HCT116 (cell line): ENCODE measurements around the gene ADGRV1. TPM values are rescaled to one million over a fixed set of nuclear protein-coding genes. Genes with fewer than 3 reads are reported as not detected.

Experiments
- ATAC-seq: fragments of 200-7000 bp; cut with Tn5 transposase; 2 replicates; pipeline ENCODE4 v1.9.1; 2020; ENCODE audit warnings: mild to moderate bottlenecking, moderate library complexity
- BruUV-seq: library from RNA; stranded (reverse); fragments of 400-500 nt; replicated peaks from 2 replicates; lab custom pipeline; 2021; lab: Mats Ljungman, UMichigan
- CTCF ChIA-PET: fragments of 300-600 bp; sonication (Branson Sonifier 250); formaldehyde crosslinking; loops from one replicate; lab custom pipeline; 2021; ENCODE audit warnings: antibody characterized with exemption; lab: Charles Lee
- POLR2A ChIA-PET: fragments of 300-600, 350-600 bp; sonication (Branson Sonifier 250); formaldehyde crosslinking; loops from one replicate; lab custom pipeline; 2021; ENCODE audit warnings: antibody characterized with exemption; lab: Charles Lee
- RAD21 ChIA-PET, 2 experiments: fragments of 300-600 bp; sonication (Branson Sonifier 250); formaldehyde crosslinking; loops; one replicate each; lab custom pipeline; 2023; ENCODE audit warnings: low total read pairs in 2 of 2; ENCODE audit not compliant: uncharacterized antibody in 2 of 2, unreplicated experiment in 2 of 2, low non-redundant PET in 1 of 2; lab: Charles Lee
- DNase-seq: peaks from one replicate; pipeline ENCODE4 v3.0.0-alpha.2; 2010; ENCODE audit warnings: low read depth, low spot score
- H2AFZ ChIP-seq: fragments of 200-600 bp; shearing (Covaris generic), sonication (generic); 2 replicates; pipeline ENCODE4 v1.6.1; 2017; ENCODE audit warnings: low read depth, mixed run types, mixed read lengths, antibody characterized with exemption, low read length; ENCODE audit not compliant: poor library complexity, severe bottlenecking
- H3K27ac ChIP-seq: 2 replicates; pipeline ENCODE4 v1.5.1; 2012; ENCODE audit warnings: low read depth, low read length
- H3K27me3 ChIP-seq: fragments of 200-600 bp; sonication (generic); 2 replicates; pipeline ENCODE4 v1.6.1; 2016; ENCODE audit warnings: mixed run types, low read length, mixed read lengths; ENCODE audit not compliant: insufficient read depth
- H3K36me3 ChIP-seq, 2 experiments: fragments of 200-500 bp in 1 of 2; fragments of 200-600 bp in 1 of 2; sonication (Bioruptor generic) in 1 of 2; sonication (generic) in 1 of 2; 2 replicates each; pipeline versions ENCODE4 v1.5.1 to v1.6.1; 2014 to 2016; ENCODE audit warnings: low read length in 2 of 2, inconsistent platforms in 1 of 2, mixed read lengths in 1 of 2, mixed run types in 1 of 2; ENCODE audit not compliant: insufficient read depth in 2 of 2, control insufficient read depth in 1 of 2
- H3K4me1 ChIP-seq, 2 experiments: fragments of 200-600 bp in 1 of 2; sonication (generic) in 1 of 2; 2 replicates each; pipeline versions ENCODE4 v1.5.1 to v1.6.1; 2012 to 2017; ENCODE audit warnings: low read length in 2 of 2, inconsistent platforms in 1 of 2, mild to moderate bottlenecking in 1 of 2, mixed read lengths in 1 of 2, mixed run types in 1 of 2, moderate library complexity in 1 of 2; ENCODE audit not compliant: insufficient read depth in 2 of 2, control insufficient read depth in 1 of 2
- H3K4me2 ChIP-seq: fragments of 200-600 bp; sonication (generic); 2 replicates; pipeline ENCODE4 v1.6.1; 2017; ENCODE audit warnings: mixed run types, low read length, mixed read lengths
- H3K4me3 ChIP-seq, 2 experiments: fragments of 200-600 bp in 1 of 2; sonication (generic) in 1 of 2; replicated peaks in 1 of 2; 2 replicates each; pipeline ENCODE4 v1.5.1; 2011 to 2016; ENCODE audit warnings: low read length in 2 of 2, control low read depth in 1 of 2, low read depth in 1 of 2, mild to moderate bottlenecking in 1 of 2, mixed read lengths in 1 of 2, mixed run types in 1 of 2
- H3K79me2 ChIP-seq: fragments of 200-600 bp; sonication (generic); 2 replicates; pipeline ENCODE4 v1.6.1; 2017; ENCODE audit warnings: mild to moderate bottlenecking, mixed run types, low read length, moderate library complexity, mixed read lengths; ENCODE audit not compliant: insufficient read depth
- H3K9ac ChIP-seq: fragments of 200-600 bp; sonication (generic); 2 replicates; pipeline ENCODE4 v1.6.1; 2016; ENCODE audit warnings: low read length, mixed read lengths
- H3K9me2 ChIP-seq: fragments of 200-600 bp; sonication (generic), shearing (Covaris generic); 2 replicates; pipeline ENCODE4 v1.6.1; 2017; ENCODE audit warnings: mixed run types, mild to moderate bottlenecking, moderate library complexity; ENCODE audit not compliant: insufficient read depth
- H3K9me3 ChIP-seq, 2 experiments: fragments of 200-500 bp in 1 of 2; fragments of 200-600 bp in 1 of 2; sonication (Bioruptor generic) in 1 of 2; sonication (generic) in 1 of 2; 2 replicates each; pipeline ENCODE4 v1.6.1; 2014 to 2017; ENCODE audit warnings: low read length in 2 of 2, mixed read lengths in 2 of 2, inconsistent platforms in 1 of 2, low read depth in 1 of 2, mild to moderate bottlenecking in 1 of 2, mixed run types in 1 of 2, moderate library complexity in 1 of 2; ENCODE audit not compliant: control insufficient read depth in 1 of 2, insufficient read depth in 1 of 2
- H4K20me1 ChIP-seq: fragments of 200-600 bp; sonication (generic), shearing (Covaris generic); 2 replicates; pipeline ENCODE4 v1.6.1; 2017; ENCODE audit warnings: mixed run types, mild to moderate bottlenecking, moderate library complexity; ENCODE audit not compliant: insufficient read depth
- CBX3 ChIP-seq: IDR thresholded peaks from 2 replicates; pipeline ENCODE4 v1.6.1; 2012; ENCODE audit warnings: low read depth
- CEBPB ChIP-seq: IDR thresholded peaks from 2 replicates; pipeline ENCODE4 v1.6.1; 2012; ENCODE audit warnings: low read depth
- EGR1 ChIP-seq: IDR thresholded peaks from 2 replicates; pipeline ENCODE4 v1.6.1; 2012; ENCODE audit warnings: low read depth
- ELF1 ChIP-seq: IDR thresholded peaks from 2 replicates; pipeline ENCODE4 v1.6.1; 2012; ENCODE audit warnings: low read depth, borderline replicate concordance
- EZH2 ChIP-seq: fragments of 200-600 bp; sonication (generic); IDR thresholded peaks from 2 replicates; pipeline ENCODE4 v1.6.1; 2017; ENCODE audit warnings: antibody characterized with exemption, mixed run types
- EZH2phosphoT487 ChIP-seq: fragments of 200-600 bp; IDR thresholded peaks from 2 replicates; pipeline ENCODE4 v1.6.1; 2018; ENCODE audit warnings: antibody characterized with exemption, borderline replicate concordance
- FOSL1 ChIP-seq: IDR thresholded peaks from 2 replicates; pipeline ENCODE4 v1.6.1; 2012; ENCODE audit warnings: low read depth
- RAD21 ChIP-seq: IDR thresholded peaks from 2 replicates; pipeline ENCODE4 v1.6.1; 2012; ENCODE audit warnings: low read depth, mild to moderate bottlenecking
- REST ChIP-seq: IDR thresholded peaks from 2 replicates; pipeline ENCODE4 v1.6.1; 2012; ENCODE audit warnings: low read depth
- SIN3A ChIP-seq: IDR thresholded peaks from 2 replicates; pipeline ENCODE4 v1.6.1; 2012; ENCODE audit warnings: low read depth
- SP1 ChIP-seq: IDR thresholded peaks from 2 replicates; pipeline ENCODE4 v1.6.1; 2012; ENCODE audit warnings: low read depth
- SRF ChIP-seq: IDR thresholded peaks from 2 replicates; pipeline ENCODE4 v1.6.1; 2012; ENCODE audit warnings: low read depth
- ZBTB33 ChIP-seq: IDR thresholded peaks from 2 replicates; pipeline ENCODE4 v1.6.1; 2011; ENCODE audit warnings: mild to moderate bottlenecking, low read length, moderate library complexity; ENCODE audit not compliant: insufficient replicate concordance; ENCODE audit errors: extremely low read depth
- ZNF274 ChIP-seq: fragments of 200-500 bp; sonication (Bioruptor generic); IDR thresholded peaks from 2 replicates; pipeline ENCODE4 v1.6.1; 2014; ENCODE audit warnings: mild to moderate bottlenecking, low read depth, low read length, inconsistent platforms
- intact Hi-C: fragments of 100-400 bp; cut with micrococcal nuclease; formaldehyde crosslinking; loops from 2 replicates; pipeline ENCODE4 v1.10.0; 2022
- total RNA-seq: library from RNA; stranded (reverse); gene quantifications from one replicate; pipeline ENCODE4 v1.2.1, GENCODE V29; 2021; ENCODE audit not compliant: unreplicated experiment
- TF ChIP-seq, protein P1 (sequence below): IDR thresholded peaks from 2 replicates; pipeline ENCODE4 v1.6.1; 2012
- TF ChIP-seq, protein P2 (sequence below): IDR thresholded peaks from 2 replicates; pipeline ENCODE4 v1.6.1; 2012

The ADGRV1 gene
- total RNA-seq, 1 experiment from 2014 or later, result 6.0 TPM

DNA sequence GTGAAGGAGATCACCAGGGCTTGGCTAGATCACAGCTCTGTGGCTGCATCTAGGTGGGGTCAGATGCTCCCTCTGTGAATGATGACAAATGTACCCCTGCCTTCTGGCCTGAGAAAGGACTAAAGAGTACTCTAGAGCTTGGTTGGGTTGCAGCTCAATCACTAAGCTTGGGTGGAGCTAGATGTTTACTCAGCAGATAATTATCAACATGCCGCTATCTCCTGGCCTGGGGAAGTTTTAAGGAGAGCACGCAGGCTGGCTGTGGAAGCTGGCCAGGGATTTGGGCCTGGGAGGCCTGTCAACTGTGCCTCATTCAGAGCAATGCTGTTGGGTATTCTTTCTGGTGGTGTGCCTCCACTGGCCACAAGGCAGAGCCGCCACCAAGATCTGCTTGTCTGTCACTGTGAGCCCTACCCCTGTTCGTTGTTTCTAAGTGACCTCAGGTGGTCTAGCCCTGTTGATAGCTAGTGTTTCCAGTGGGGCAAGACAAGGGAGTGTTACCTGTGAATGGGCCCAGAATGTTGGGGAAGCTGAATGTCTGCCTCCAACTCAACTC lies 181.7 kb downstream of the ADGRV1 start:
- Histone ChIP-seq H3K27ac (no peak overlapping the region), H3K4me2 (no peak overlapping the region), H3K79me2 (no peaks in the 10 kb centered on the region), H2AFZ (no peak overlapping the region), H3K9ac (no peak overlapping the region), H3K36me3 (no peaks in the 10 kb centered on the region), H3K9me3 (no peaks in the 10 kb centered on the region; a peak in 1 of 4 replicates), H3K4me1 (no peaks in the 10 kb centered on the region), H3K27me3 (no peaks in the 10 kb centered on the region), H4K20me1 (no peaks in the 10 kb centered on the region), H3K4me3 (no peak overlapping the region), H3K9me2 (no peaks in the 10 kb centered on the region)
- no TSS peak for BruUV-seq
- ATAC-seq, result no peak
- no peak for DNase-seq
- intact Hi-C loops, result no loop called here
- ChIA-PET CTCF (interaction anchor here (0.9 kb wide), 1 partner anchor 18 kb away, joined by 3 read pairs; no protein-coding TSS in a partner anchor), POLR2A (no interaction called here), RAD21 (no interaction called here)
- TF ChIP-seq SP1 (no peak), SRF (no peak), EZH2 (no peak), FOSL1 (no peak), REST (no peak), ZBTB33 (no peak), CEBPB (no peak), EGR1 (no peak), ZNF274 (no peak), CBX3 (no peak), SIN3A (no peak), EZH2phosphoT487 (no peak), ELF1 (no peak), RAD21 (no peak)
- TF ChIP-seq, protein P1, sequence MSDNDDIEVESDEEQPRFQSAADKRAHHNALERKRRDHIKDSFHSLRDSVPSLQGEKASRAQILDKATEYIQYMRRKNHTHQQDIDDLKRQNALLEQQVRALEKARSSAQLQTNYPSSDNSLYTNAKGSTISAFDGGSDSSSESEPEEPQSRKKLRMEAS, result no peak
- TF ChIP-seq, protein P2, sequence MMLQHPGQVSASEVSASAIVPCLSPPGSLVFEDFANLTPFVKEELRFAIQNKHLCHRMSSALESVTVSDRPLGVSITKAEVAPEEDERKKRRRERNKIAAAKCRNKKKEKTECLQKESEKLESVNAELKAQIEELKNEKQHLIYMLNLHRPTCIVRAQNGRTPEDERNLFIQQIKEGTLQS, result no peak
